ENCODE data around the gene IL10RB.

The IL10RB gene

GRCh38 chr21:33268737-33269441 is 2.7 kb downstream of the IL10RB start:
- no peaks in the 10 kb centered on the region for H3K9me3 Mint-ChIP-seq
- peak; percentile 60 for ATAC-seq
- peaks cover 55% of the 10 kb centered on the region for H3K36me3 Mint-ChIP-seq
- no peak for DNase-seq (ENCODE audit: low spot score in 2 of 2)
- peak overlapping the region; percentile 98 for H3K27ac Mint-ChIP-seq
- H3K4me3 Mint-ChIP-seq = peak overlapping the region; percentile 99
- H3K4me1 Mint-ChIP-seq = peaks cover 59% of the 10 kb centered on the region

- Mint-ChIP-seq H3K4me3 (no peak overlapping the region), H3K27ac (no peak overlapping the region), H3K4me1 (peaks cover 50% of the 10 kb centered on the region), H3K36me3 (peaks cover 52% of the 10 kb centered on the region), H3K9me3 (no peaks in the 10 kb centered on the region)
- no peak for DNase-seq (ENCODE audit: low spot score in 2 of 2)
- no peak for ATAC-seq
These were observed 4.8 kb downstream of the IL10RB start for GRCh38 chr21:33270986-33271385.

GRCh38 chr21:33273044-33273443 is 6.9 kb downstream of the IL10RB start:
- peaks cover 34% of the 10 kb centered on the region for H3K4me1 Mint-ChIP-seq
- peaks cover 65% of the 10 kb centered on the region for H3K36me3 Mint-ChIP-seq
- H3K4me3 Mint-ChIP-seq = no peak overlapping the region
- H3K27ac Mint-ChIP-seq = no peak overlapping the region
- DNase-seq (ENCODE audit: low spot score in 2 of 2) (no peak), ATAC-seq (peak; percentile 24)
- H3K9me3 Mint-ChIP-seq = no peaks in the 10 kb centered on the region

- ATAC-seq (no peak), DNase-seq (ENCODE audit: low spot score in 2 of 2) (no peak)
- Mint-ChIP-seq H3K9me3 (peaks cover 5% of the 10 kb centered on the region), H3K27ac (no peak overlapping the region), H3K36me3 (peaks cover 38% of the 10 kb centered on the region), H3K4me3 (no peak overlapping the region), H3K4me1 (no peaks in the 10 kb centered on the region)
These were observed 12.6 kb downstream of the IL10RB start for GRCh38 chr21:33278721-33279120.

- no peaks in the 10 kb centered on the region for H3K4me1 Mint-ChIP-seq
- DNase-seq (ENCODE audit: low spot score in 2 of 2) = no peak
- H3K36me3 Mint-ChIP-seq = peaks cover 40% of the 10 kb centered on the region
- peaks cover 5% of the 10 kb centered on the region for H3K9me3 Mint-ChIP-seq
- no peak overlapping the region for H3K27ac Mint-ChIP-seq
- H3K4me3 Mint-ChIP-seq = no peak overlapping the region
- no peak for ATAC-seq
These were observed 13.2 kb downstream of the IL10RB start for GRCh38 chr21:33279330-33279820.

- no peak overlapping the region for H3K27ac Mint-ChIP-seq
- ATAC-seq = no peak
- peaks cover 5% of the 10 kb centered on the region for H3K9me3 Mint-ChIP-seq
- H3K4me1 Mint-ChIP-seq = no peaks in the 10 kb centered on the region
- H3K36me3 Mint-ChIP-seq = peaks cover 56% of the 10 kb centered on the region
- H3K4me3 Mint-ChIP-seq = no peak overlapping the region
- DNase-seq (ENCODE audit: low spot score in 2 of 2) = no peak
These were observed 15.0 kb downstream of the IL10RB start for GRCh38 chr21:33281096-33281652.

GRCh38 chr21:33283203-33283602 is 17.0 kb downstream of the IL10RB start:
- H3K27ac Mint-ChIP-seq = no peak overlapping the region
- H3K36me3 Mint-ChIP-seq = peaks cover 48% of the 10 kb centered on the region
- ATAC-seq (no peak), DNase-seq (ENCODE audit: low spot score in 2 of 2) (no peak)
- H3K9me3 Mint-ChIP-seq = peaks cover 5% of the 10 kb centered on the region
- H3K4me1 Mint-ChIP-seq = no peaks in the 10 kb centered on the region
- no peak overlapping the region for H3K4me3 Mint-ChIP-seq

GRCh38 chr21:33286076-33286475 is 19.9 kb downstream of the IL10RB start:
- DNase-seq (ENCODE audit: low spot score in 2 of 2) (no peak), ATAC-seq (no peak)
- H3K27ac Mint-ChIP-seq = peak overlapping the region; percentile 12
- H3K36me3 Mint-ChIP-seq = peaks cover 57% of the 10 kb centered on the region
- H3K9me3 Mint-ChIP-seq = no peaks in the 10 kb centered on the region
- no peaks in the 10 kb centered on the region for H3K4me1 Mint-ChIP-seq
- H3K4me3 Mint-ChIP-seq = no peak overlapping the region

- Mint-ChIP-seq H3K27ac (no peak overlapping the region), H3K4me1 (peaks cover under 1% of the 10 kb centered on the region), H3K36me3 (peaks cover 57% of the 10 kb centered on the region), H3K9me3 (no peaks in the 10 kb centered on the region), H3K4me3 (no peak overlapping the region)
- no peak for DNase-seq (ENCODE audit: low spot score in 2 of 2)
- ATAC-seq = no peak
These were observed 20.7 kb downstream of the IL10RB start for GRCh38 chr21:33286600-33287456.

GRCh38 chr21:33289199-33289819 is 23.1 kb downstream of the IL10RB start:
- Mint-ChIP-seq H3K4me1 (peaks cover 19% of the 10 kb centered on the region), H3K27ac (no peak overlapping the region), H3K9me3 (no peaks in the 10 kb centered on the region), H3K4me3 (no peak overlapping the region), H3K36me3 (peaks cover 41% of the 10 kb centered on the region)
- DNase-seq (ENCODE audit: low spot score in 2 of 2) (no peak), ATAC-seq (no peak)

- Mint-ChIP-seq H3K4me3 (no peak overlapping the region), H3K27ac (no peak overlapping the region), H3K4me1 (peaks cover 19% of the 10 kb centered on the region), H3K36me3 (peaks cover 43% of the 10 kb centered on the region), H3K9me3 (no peaks in the 10 kb centered on the region)
- no peak for DNase-seq (ENCODE audit: low spot score in 2 of 2)
- no peak for ATAC-seq
These were observed 24.3 kb downstream of the IL10RB start for GRCh38 chr21:33290441-33290840.

- peak overlapping the region; percentile 83 for H3K27ac Mint-ChIP-seq
These were observed 25.5 kb downstream of the IL10RB start for GRCh38 chr21:33291686-33292085.

GRCh38 chr21:33292724-33293123 is 26.6 kb downstream of the IL10RB start:
- DNase-seq (ENCODE audit: low spot score in 2 of 2) (no peak), ATAC-seq (no peak)
- H3K27ac Mint-ChIP-seq = peak overlapping the region; percentile 83
- peaks cover 42% of the 10 kb centered on the region for H3K36me3 Mint-ChIP-seq
- H3K4me1 Mint-ChIP-seq = peaks cover 19% of the 10 kb centered on the region
- H3K9me3 Mint-ChIP-seq = no peaks in the 10 kb centered on the region
- no peak overlapping the region for H3K4me3 Mint-ChIP-seq

More at GRCh38 chr21:33291686-33292085, 25.5 kb downstream of the IL10RB start:
- DNase-seq (ENCODE audit: low spot score in 2 of 2) (no peak), ATAC-seq (no peak)
- H3K36me3 Mint-ChIP-seq = peaks cover 39% of the 10 kb centered on the region
- no peaks in the 10 kb centered on the region for H3K9me3 Mint-ChIP-seq
- H3K4me3 Mint-ChIP-seq = no peak overlapping the region
- H3K4me1 Mint-ChIP-seq = peaks cover 19% of the 10 kb centered on the region

GRCh38 chr21:33293136-33293535 is 27.0 kb downstream of the IL10RB start:
- Mint-ChIP-seq H3K36me3 (peaks cover 42% of the 10 kb centered on the region), H3K4me3 (no peak overlapping the region), H3K4me1 (peaks cover 19% of the 10 kb centered on the region), H3K9me3 (no peaks in the 10 kb centered on the region), H3K27ac (peak overlapping the region; percentile 83)
- no peak for DNase-seq (ENCODE audit: low spot score in 2 of 2)
- ATAC-seq = no peak

- ATAC-seq = no peak
- Mint-ChIP-seq H3K36me3 (peaks cover 35% of the 10 kb centered on the region), H3K4me3 (no peak overlapping the region)
These were observed 27.6 kb downstream of the IL10RB start for GRCh38 chr21:33293811-33294216.

More at GRCh38 chr21:33293811-33294216, 27.6 kb downstream of the IL10RB start:
- no peak for DNase-seq (ENCODE audit: low spot score in 2 of 2)
- peak overlapping the region; percentile 83 for H3K27ac Mint-ChIP-seq
- H3K9me3 Mint-ChIP-seq = no peaks in the 10 kb centered on the region
- H3K4me1 Mint-ChIP-seq = peaks cover 20% of the 10 kb centered on the region
